Esophagus muscularis mucosa (tissue), 4 donors: ENCODE measurements around the gene PFDN4.

Source experiments
- CTCF ChIP-seq, 3 experiments: fragments of 200-600 bp in 2 of 3; fragments of 450-650 bp in 1 of 3; sonication (generic) in 2 of 3; IDR thresholded peaks; one replicate each; pipeline ENCODE4 v1.5.1; 2017 to 2019; ENCODE audit warnings: antibody characterized with exemption in 3 of 3, mild to moderate bottlenecking in 2 of 3, moderate library complexity in 1 of 3
- EP300 ChIP-seq: sonication (generic); formaldehyde crosslinking; IDR thresholded peaks from one replicate; pipeline ENCODE4 v1.6.1; 2017; ENCODE audit warnings: antibody characterized with exemption
- POLR2A ChIP-seq: fragments of 450-650 bp; IDR thresholded peaks from one replicate; pipeline ENCODE4 v1.6.1; 2017; ENCODE audit warnings: antibody characterized with exemption, moderate library complexity, mild to moderate bottlenecking, low read depth

- TF ChIP-seq CTCF (IDR thresholded peaks at IDR 0.05), result no peak
- TF ChIP-seq POLR2A, result no peak
- no peak for TF ChIP-seq EP300
These were observed 10.6 kb downstream of the PFDN4 start for GRCh38 chr20:54218470-54218869.
